ENCODE measurements around the gene CLIC1. TPM values are rescaled to one million over a fixed set of nuclear protein-coding genes. Genes with fewer than 3 reads are reported as not detected.
A peak's percentile ranks its signal among the peaks of the same experiment; 100 is the strongest.

CLIC1 gene
- total and polyA plus RNA-seq, 2 donors (not counting 1 experiment from before 2014, with no cell fraction given) = 216 to 290 TPM

DNA sequence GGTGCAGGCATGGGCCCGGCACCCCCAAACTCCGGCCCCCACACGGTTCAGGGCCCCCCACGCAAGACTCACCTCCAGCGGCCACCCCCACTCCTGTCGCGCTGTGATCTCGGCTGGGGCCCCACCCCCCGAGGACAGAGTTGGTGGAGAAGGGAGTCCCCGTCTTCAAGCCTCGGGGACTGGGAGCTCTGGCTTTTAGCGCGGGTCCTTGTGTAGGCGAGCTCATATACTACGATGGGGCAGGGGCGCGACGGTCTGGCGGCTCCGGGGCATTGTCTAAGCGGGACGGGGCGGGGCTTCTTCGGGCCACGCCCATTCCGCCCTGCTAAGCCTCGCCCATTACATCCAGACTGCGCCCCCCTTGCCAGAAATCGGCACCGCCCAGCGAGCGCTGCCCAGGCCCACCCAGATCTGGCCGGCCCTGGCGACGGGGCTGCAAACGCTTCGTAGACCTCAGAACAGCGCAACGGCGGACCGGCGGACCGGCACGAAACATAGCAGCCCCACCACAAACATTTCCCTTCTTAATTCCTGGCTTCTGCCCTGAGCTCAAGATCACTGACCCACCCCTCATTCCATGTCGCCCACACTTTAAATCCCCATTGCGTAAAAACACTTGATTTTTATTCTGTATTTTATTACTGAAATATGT lies 6.2 kb downstream of the CLIC1 start:
- Mint-ChIP-seq H3K27me3 (no peaks in the 10 kb centered on the region), H3K9me3 (ENCODE audit: insufficient read depth) (no peaks in the 10 kb centered on the region), H3K27ac (peak overlapping the region; percentile 97), H3K4me1 (peaks cover 76% of the 10 kb centered on the region), H3K4me3 (peak overlapping the region; percentile 99)
- H3K4me3 ChIP-seq (ENCODE audit: control extremely low read depth in 1 of 5, extremely low read depth in 1 of 5, insufficient read depth in 1 of 5, low read depth in 2 of 5, low read length in 4 of 5) = peak overlapping the region; percentile 67 to 94 (median 85)
- H3K9me3 ChIP-seq (ENCODE audit: control extremely low read depth in 1 of 3, control insufficient read depth in 2 of 3, insufficient read depth in 1 of 3, low read length in 2 of 3) = no peaks in the 10 kb centered on the region
- H3K79me2 ChIP-seq (ENCODE audit: control insufficient read depth, insufficient read depth, low read length) = peaks cover 43% of the 10 kb centered on the region
- peaks cover 4 to 57% of the 10 kb centered on the region in 2 experiments for H3K36me3 ChIP-seq (replicated peaks in 1 of 2; ENCODE audit: control extremely low read depth in 1 of 2, control insufficient read depth in 1 of 2, extremely low read depth in 1 of 2, insufficient read depth in 2 of 2, low read length in 1 of 2)
- under 1% methylated on average over 39 of the region's 46 CpGs for WGBS (ENCODE audit: insufficient coverage)
- peak overlapping the region; percentile 88 for H3K4me2 ChIP-seq (replicated peaks; ENCODE audit: low read depth, low read length, poor library complexity, severe bottlenecking)
- H3K27me3 ChIP-seq (replicated peaks in 1 of 4; ENCODE audit: control extremely low read depth in 1 of 4, control insufficient read depth in 3 of 4, insufficient read depth in 4 of 4, low read length in 3 of 4) = no peaks in the 10 kb centered on the region
- ChIA-PET POLR2A (interaction anchor here (0.6 to 2.5 kb wide), 11 partner anchors 10 to 172 kb away, joined by 3 to 28 read pairs (median 6); partner anchors contain the start of genes ABHD16A, EHMT2, HSPA1A and HSPA1L), CTCF (interaction anchor here (0.6 to 6.3 kb wide), 29 partner anchors 9 to 168 kb away, joined by 3 to 90 read pairs (median 4); partner anchors contain the start of genes ABHD16A, CLIC1, GPANK1 and HSPA1A)
- intact Hi-C loops (cut with micrococcal nuclease) = loop anchor here (1.0 to 10.0 kb wide), 6 partner anchors 8 to 465 kb away; partner anchors contain the start of genes ABHD16A, DXO, GPSM3 and LY6G5C
- H3K9ac ChIP-seq (ENCODE audit: low read length) = peak overlapping the region; percentile 90
- H4K20me1 ChIP-seq (ENCODE audit: control insufficient read depth, insufficient read depth, low read length, poor library complexity, severe bottlenecking) = peaks cover 15% of the 10 kb centered on the region
- peak; percentile 88 for DNase-seq
- peaks cover 50 to 61% of the 10 kb centered on the region in 2 donors for H3K4me1 ChIP-seq (ENCODE audit: control insufficient read depth in 2 of 2, insufficient read depth in 2 of 2, low read length in 2 of 2)
- ATAC-seq (ENCODE audit: low read depth) = peak; percentile 57
- TF ChIP-seq, protein P1, sequence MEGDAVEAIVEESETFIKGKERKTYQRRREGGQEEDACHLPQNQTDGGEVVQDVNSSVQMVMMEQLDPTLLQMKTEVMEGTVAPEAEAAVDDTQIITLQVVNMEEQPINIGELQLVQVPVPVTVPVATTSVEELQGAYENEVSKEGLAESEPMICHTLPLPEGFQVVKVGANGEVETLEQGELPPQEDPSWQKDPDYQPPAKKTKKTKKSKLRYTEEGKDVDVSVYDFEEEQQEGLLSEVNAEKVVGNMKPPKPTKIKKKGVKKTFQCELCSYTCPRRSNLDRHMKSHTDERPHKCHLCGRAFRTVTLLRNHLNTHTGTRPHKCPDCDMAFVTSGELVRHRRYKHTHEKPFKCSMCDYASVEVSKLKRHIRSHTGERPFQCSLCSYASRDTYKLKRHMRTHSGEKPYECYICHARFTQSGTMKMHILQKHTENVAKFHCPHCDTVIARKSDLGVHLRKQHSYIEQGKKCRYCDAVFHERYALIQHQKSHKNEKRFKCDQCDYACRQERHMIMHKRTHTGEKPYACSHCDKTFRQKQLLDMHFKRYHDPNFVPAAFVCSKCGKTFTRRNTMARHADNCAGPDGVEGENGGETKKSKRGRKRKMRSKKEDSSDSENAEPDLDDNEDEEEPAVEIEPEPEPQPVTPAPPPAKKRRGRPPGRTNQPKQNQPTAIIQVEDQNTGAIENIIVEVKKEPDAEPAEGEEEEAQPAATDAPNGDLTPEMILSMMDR (IDR thresholded peaks at IDR 0.05) = no peak
- no peak for TF ChIP-seq EZH2 (IDR thresholded peaks at IDR 0.05; ENCODE audit: borderline replicate concordance, insufficient read depth, low read depth, low read length, poor library complexity, severe bottlenecking)
- peak overlapping the region; percentile 78 to 82 for H3K27ac ChIP-seq (ENCODE audit: low read length in 2 of 2)
- peak overlapping the region; percentile 81 for H2AFZ ChIP-seq (ENCODE audit: insufficient read depth, low read depth, low read length, poor library complexity, severe bottlenecking)
